Esophagus muscularis mucosa (tissue), 4 donors: ENCODE measurements around the gene ZNF365. TPM values are rescaled to one million over a fixed set of nuclear protein-coding genes. Genes with fewer than 3 reads are reported as not detected.

Experiments
- DNase-seq: peaks from one replicate; pipeline ENCODE4 v3.0.0-alpha.2; 2017; ENCODE audit errors: extremely low spot score
- H3K27ac ChIP-seq, 4 donors: fragments of 200-600 bp; sonication (generic); replicated peaks in 1 of 4; 1 replicate in 3 of 4; 2 replicates in 1 of 4; pipeline ENCODE4 v1.5.1; 2016 to 2019; ENCODE audit warnings: mild to moderate bottlenecking in 1 of 4
- H3K27me3 ChIP-seq, 4 donors: fragments of 200-600 bp; sonication (generic); one replicate each; pipeline versions ENCODE4 v1.5.1 to v1.6.0; 2016 to 2019
- H3K36me3 ChIP-seq, 4 donors: fragments of 200-600 bp; sonication (generic); one replicate each; pipeline ENCODE4 v1.5.1; 2016 to 2019
- H3K4me1 ChIP-seq, 4 donors: fragments of 200-600 bp; sonication (generic); one replicate each; pipeline ENCODE4 v1.5.1; 2016 to 2019
- H3K4me3 ChIP-seq, 4 donors: fragments of 200-600 bp; sonication (generic); 1 replicate in 2 of 4; 2 replicates in 2 of 4; pipeline ENCODE4 v1.5.1; 2016 to 2019; ENCODE audit warnings: mild to moderate bottlenecking in 4 of 4, moderate library complexity in 1 of 4
- H3K9me3 ChIP-seq, 4 donors: fragments of 200-600 bp; sonication (generic); 1 replicate in 3 of 4; 2 replicates in 1 of 4; pipeline ENCODE4 v1.5.1; 2016 to 2019
- CTCF ChIP-seq, 3 experiments: fragments of 200-600 bp in 2 of 3; fragments of 450-650 bp in 1 of 3; sonication (generic) in 2 of 3; IDR thresholded peaks; one replicate each; pipeline ENCODE4 v1.5.1; 2017 to 2019; ENCODE audit warnings: antibody characterized with exemption in 3 of 3, mild to moderate bottlenecking in 2 of 3, moderate library complexity in 1 of 3
- EP300 ChIP-seq: sonication (generic); formaldehyde crosslinking; IDR thresholded peaks from one replicate; pipeline ENCODE4 v1.6.1; 2017; ENCODE audit warnings: antibody characterized with exemption
- POLR2A ChIP-seq: fragments of 450-650 bp; IDR thresholded peaks from one replicate; pipeline ENCODE4 v1.6.1; 2017; ENCODE audit warnings: antibody characterized with exemption, moderate library complexity, mild to moderate bottlenecking, low read depth
- POLR2AphosphoS5 ChIP-seq, 2 donors: sonication (generic); formaldehyde crosslinking; IDR thresholded peaks; one replicate each; pipeline ENCODE4 v1.6.1; 2017; ENCODE audit warnings: antibody characterized with exemption in 2 of 2
- WGBS: methylation state at CpG from one replicate; pipeline ENCODE4 v1.1.5; 2018; 5-methylcytosine and 5-hydroxymethylcytosine counted together
- intact Hi-C: fragments of 100-400 bp; cut with DNase I; formaldehyde crosslinking; loops from one replicate; pipeline ENCODE4 v1.15.1; 2023
- total RNA-seq, 4 donors: library from RNA; depleted of rRNA; stranded (reverse); fragments of >200 nt; gene quantifications; one replicate each; pipeline versions ENCODE4 v1.1.0 to v1.2.1, GENCODE V29; 2016

Gene ZNF365
- total RNA-seq, 4 donors from 2014 or later, result 0.50 to 2.5 (median 1.7) TPM

GRCh38 chr10:62437696-62438095, 63.5 kb downstream of the ZNF365 start:
- TF ChIP-seq POLR2A (no peak), CTCF (IDR thresholded peaks at IDR 0.05) (peak; percentile 69 to 83 (median 72)), POLR2AphosphoS5 (IDR thresholded peaks at IDR 0.05) (no peak)
- 8% methylated on average over 3 of the region's 3 CpGs for WGBS
- H3K27me3 ChIP-seq, result no peaks in the 10 kb centered on the region
- H3K4me3 ChIP-seq, result no peak overlapping the region
- no peak overlapping the region for H3K27ac ChIP-seq
- H3K9me3 ChIP-seq, result no peaks in the 10 kb centered on the region
- H3K4me1 ChIP-seq, result peaks cover 3 to 11% (median 11%) of the 10 kb centered on the region in 4 donors
- no peaks in the 10 kb centered on the region for H3K36me3 ChIP-seq
- no peak for DNase-seq
- intact Hi-C loops, result loop anchor here (5.0 kb wide), 3 partner anchors 380 to 720 kb away; partner anchors contain the start of gene EGR2

- 51% methylated on average over 3 of the region's 3 CpGs for WGBS
- intact Hi-C loops, result loop anchor here (10.0 kb wide), 1 partner anchor 153 kb away; no protein-coding TSS in a partner anchor
- H3K36me3 ChIP-seq, result no peaks in the 10 kb centered on the region
- H3K4me1 ChIP-seq, result peaks cover 3 to 24% (median 14%) of the 10 kb centered on the region in 4 donors
- H3K9me3 ChIP-seq, result no peaks in the 10 kb centered on the region
- no peak for TF ChIP-seq POLR2A
- no peak for TF ChIP-seq CTCF (IDR thresholded peaks at IDR 0.05)
- no peak for TF ChIP-seq POLR2AphosphoS5 (IDR thresholded peaks at IDR 0.05)
- no peak for TF ChIP-seq EP300
- DNase-seq, result no peak
- no peak overlapping the region for H3K27ac ChIP-seq
- no peak overlapping the region for H3K4me3 ChIP-seq
- no peaks in the 10 kb centered on the region for H3K27me3 ChIP-seq
These were observed 67.8 kb downstream of the ZNF365 start for GRCh38 chr10:62442006-62442405.

GRCh38 chr10:62442894-62443669, 68.9 kb downstream of the ZNF365 start:
- Histone ChIP-seq H3K27ac (no peak overlapping the region), H3K27me3 (no peaks in the 10 kb centered on the region), H3K4me3 (no peak overlapping the region), H3K36me3 (no peaks in the 10 kb centered on the region), H3K4me1 (peaks cover 3 to 24% (median 14%) of the 10 kb centered on the region in 4 donors), H3K9me3 (no peaks in the 10 kb centered on the region)
- DNase-seq, result no peak
- intact Hi-C loops, result loop anchor here (10.0 kb wide), 1 partner anchor 152 kb away; no protein-coding TSS in a partner anchor
- TF ChIP-seq POLR2A (no peak), EP300 (no peak), POLR2AphosphoS5 (IDR thresholded peaks at IDR 0.05) (no peak), CTCF (IDR thresholded peaks at IDR 0.05) (no peak)
- 91% methylated on average over 8 of the region's 8 CpGs for WGBS

DNA sequence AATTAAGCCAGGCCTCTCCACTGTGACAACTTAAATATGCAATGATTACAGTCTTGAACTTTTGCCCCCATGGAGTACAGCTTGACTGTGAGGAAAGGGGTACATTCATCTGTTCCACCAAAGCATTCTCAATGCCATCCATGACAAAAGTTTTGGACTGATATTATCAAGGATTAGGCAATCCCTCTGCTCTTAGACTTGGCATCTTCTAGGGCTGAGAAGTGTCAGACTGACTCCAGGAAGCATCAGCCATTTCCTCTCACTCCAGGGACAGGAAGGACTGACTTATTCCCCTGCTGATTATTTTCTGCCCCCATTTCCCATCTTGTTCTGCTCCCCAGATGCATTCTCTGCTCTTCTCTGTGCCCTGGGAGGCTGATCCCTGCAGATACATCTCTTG, 69.7 kb downstream of the ZNF365 start:
- Histone ChIP-seq H3K36me3 (no peaks in the 10 kb centered on the region), H3K9me3 (no peaks in the 10 kb centered on the region), H3K27me3 (no peaks in the 10 kb centered on the region), H3K4me3 (no peak overlapping the region), H3K27ac (no peak overlapping the region), H3K4me1 (peaks cover 3 to 24% (median 14%) of the 10 kb centered on the region in 4 donors)
- TF ChIP-seq CTCF (IDR thresholded peaks at IDR 0.05) (no peak), POLR2A (no peak), EP300 (no peak), POLR2AphosphoS5 (IDR thresholded peaks at IDR 0.05) (no peak)
- intact Hi-C loops, result loop anchor here (10.0 kb wide), 1 partner anchor 151 kb away; no protein-coding TSS in a partner anchor
- no peak for DNase-seq
